Brain microvascular endothelial cell (primary cell): ENCODE measurements around the gene STAP2.
"Not testable (repeated sequence)": the region's sequence is repeated elsewhere in the genome, so short reads cannot be mapped to it uniquely, and the experiment has no call there.

Experiments
- DNase-seq: peaks from one replicate; pipeline ENCODE4 v3.0.0-alpha.2; 2020
- H3K27ac ChIP-seq: fragments of 250-450 bp; sonication (Bioruptor Pico); 2 replicates; pipeline ENCODE4 v1.5.1; 2020; ENCODE audit warnings: mild to moderate bottlenecking, moderate library complexity
- H3K27me3 ChIP-seq: fragments of 250-450 bp; sonication (Bioruptor Pico); replicated peaks from 2 replicates; pipeline ENCODE4 v1.5.1; 2020; ENCODE audit warnings: mild to moderate bottlenecking
- H3K36me3 ChIP-seq: fragments of 250-450 bp; sonication (Bioruptor Pico); replicated peaks from 2 replicates; pipeline ENCODE4 v1.5.1; 2020; ENCODE audit warnings: mild to moderate bottlenecking
- H3K4me3 ChIP-seq: 2 replicates; pipeline ENCODE4 v1.5.1; 2011; ENCODE audit warnings: low read depth, mild to moderate bottlenecking, control low read depth, low read length, moderate library complexity
- in situ Hi-C: cut with HindIII; loops from 2 replicates; pipeline ENCODE4 v1.10.0; 2017; ENCODE audit warnings: low sequenced_read_pairs, low pct_ligation_motif_present
- TF ChIP-seq, protein P1 (sequence below): IDR thresholded peaks from 2 replicates; pipeline ENCODE4 v1.5.1; 2011; ENCODE audit warnings: low read depth, mild to moderate bottlenecking, moderate library complexity, low read length, control low read depth, inconsistent platforms; ENCODE audit errors: missing control alignments

The STAP2 gene

DNA sequence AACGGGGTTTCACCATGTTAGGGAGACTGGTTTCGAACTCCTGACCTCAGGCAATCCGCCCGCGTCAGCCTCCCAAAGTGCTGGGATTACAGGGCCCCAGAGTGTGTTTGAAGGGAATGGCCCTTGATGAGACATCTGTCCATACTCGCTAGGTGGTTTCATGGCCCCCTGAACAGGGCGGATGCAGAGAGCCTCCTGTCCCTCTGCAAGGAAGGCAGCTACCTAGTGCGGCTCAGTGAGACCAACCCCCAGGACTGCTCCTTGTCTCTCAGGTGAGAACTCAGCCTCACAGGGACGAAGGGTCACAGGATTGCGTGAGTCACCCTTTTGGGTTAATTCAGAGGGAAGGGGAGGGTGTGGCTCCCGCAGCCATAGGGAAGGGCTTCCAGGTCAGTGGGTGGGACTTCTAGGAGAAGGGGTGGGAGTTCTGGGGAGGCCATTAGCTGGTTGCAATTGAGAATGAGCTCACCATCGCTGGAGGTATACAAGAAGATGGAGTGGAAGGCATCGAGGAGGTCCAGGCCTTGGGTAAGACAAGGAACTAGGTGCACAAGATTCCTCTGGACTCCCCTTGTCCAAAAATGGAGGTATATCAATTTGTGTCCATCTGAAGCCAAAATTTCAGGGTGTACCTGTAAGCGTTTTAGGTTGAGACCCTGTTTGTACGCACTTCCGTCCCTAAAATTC, 50.4 kb downstream of the STAP2 start:
- no peaks in the 10 kb centered on the region for H3K36me3 ChIP-seq
- DNase-seq = no peak
- H3K27ac ChIP-seq = no peak overlapping the region
- H3K4me3 ChIP-seq = no peak overlapping the region
- TF ChIP-seq, protein P1, sequence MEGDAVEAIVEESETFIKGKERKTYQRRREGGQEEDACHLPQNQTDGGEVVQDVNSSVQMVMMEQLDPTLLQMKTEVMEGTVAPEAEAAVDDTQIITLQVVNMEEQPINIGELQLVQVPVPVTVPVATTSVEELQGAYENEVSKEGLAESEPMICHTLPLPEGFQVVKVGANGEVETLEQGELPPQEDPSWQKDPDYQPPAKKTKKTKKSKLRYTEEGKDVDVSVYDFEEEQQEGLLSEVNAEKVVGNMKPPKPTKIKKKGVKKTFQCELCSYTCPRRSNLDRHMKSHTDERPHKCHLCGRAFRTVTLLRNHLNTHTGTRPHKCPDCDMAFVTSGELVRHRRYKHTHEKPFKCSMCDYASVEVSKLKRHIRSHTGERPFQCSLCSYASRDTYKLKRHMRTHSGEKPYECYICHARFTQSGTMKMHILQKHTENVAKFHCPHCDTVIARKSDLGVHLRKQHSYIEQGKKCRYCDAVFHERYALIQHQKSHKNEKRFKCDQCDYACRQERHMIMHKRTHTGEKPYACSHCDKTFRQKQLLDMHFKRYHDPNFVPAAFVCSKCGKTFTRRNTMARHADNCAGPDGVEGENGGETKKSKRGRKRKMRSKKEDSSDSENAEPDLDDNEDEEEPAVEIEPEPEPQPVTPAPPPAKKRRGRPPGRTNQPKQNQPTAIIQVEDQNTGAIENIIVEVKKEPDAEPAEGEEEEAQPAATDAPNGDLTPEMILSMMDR = no peak
- in situ Hi-C loops = no loop called here
- H3K27me3 ChIP-seq = peaks cover 5% of the 10 kb centered on the region

DNA sequence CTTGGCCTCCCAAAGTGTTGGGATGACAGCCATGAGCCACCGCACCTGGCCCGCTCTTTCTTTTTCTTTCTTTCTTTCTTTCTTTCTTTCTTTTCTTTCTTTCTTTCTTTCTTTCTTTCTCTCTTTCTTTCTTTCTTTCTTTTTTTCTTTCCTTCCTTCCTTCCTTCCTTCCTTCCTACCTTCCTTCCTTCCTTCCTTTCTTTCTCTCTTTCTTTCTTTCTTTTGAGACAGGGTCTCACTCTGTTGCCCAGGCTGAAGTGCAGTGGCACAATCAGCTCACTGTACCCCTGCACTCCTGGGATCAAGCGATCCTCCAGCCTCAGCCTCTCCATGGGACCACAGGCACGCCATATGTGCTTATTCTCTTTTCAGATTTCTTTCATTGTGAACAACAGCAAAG, 52.5 kb downstream of the STAP2 start:
- H3K27ac ChIP-seq, H3K4me3 ChIP-seq, H3K36me3 ChIP-seq, in situ Hi-C loops, DNase-seq: not testable (repeated sequence)
- peaks cover 12% of the 10 kb centered on the region for H3K27me3 ChIP-seq

DNA sequence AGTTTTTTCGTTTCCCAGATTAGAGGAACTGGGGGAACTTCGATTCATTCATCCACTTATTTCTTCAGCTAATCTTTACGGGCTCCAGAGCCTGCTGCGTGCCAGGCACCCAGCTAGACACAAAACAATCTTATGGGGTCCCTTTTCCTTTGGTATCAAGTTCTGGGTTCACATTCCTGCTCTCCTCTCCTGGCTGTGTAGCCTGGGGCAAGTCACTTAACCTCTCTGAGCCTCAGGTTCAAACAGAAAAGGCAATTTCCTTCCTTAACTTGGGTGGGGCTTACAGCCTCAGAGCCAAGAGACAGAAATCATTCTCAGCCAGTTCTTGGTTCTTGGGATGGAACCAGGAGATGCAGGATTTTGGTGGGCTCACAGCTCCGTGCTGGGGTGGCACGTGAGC, 53.7 kb downstream of the STAP2 start:
- peaks cover 23% of the 10 kb centered on the region for H3K27me3 ChIP-seq
- TF ChIP-seq, protein P1 = no peak
- no peaks in the 10 kb centered on the region for H3K36me3 ChIP-seq
- H3K4me3 ChIP-seq = no peak overlapping the region
- H3K27ac ChIP-seq = no peak overlapping the region
- in situ Hi-C loops = no loop called here
- no peak for DNase-seq

DNA sequence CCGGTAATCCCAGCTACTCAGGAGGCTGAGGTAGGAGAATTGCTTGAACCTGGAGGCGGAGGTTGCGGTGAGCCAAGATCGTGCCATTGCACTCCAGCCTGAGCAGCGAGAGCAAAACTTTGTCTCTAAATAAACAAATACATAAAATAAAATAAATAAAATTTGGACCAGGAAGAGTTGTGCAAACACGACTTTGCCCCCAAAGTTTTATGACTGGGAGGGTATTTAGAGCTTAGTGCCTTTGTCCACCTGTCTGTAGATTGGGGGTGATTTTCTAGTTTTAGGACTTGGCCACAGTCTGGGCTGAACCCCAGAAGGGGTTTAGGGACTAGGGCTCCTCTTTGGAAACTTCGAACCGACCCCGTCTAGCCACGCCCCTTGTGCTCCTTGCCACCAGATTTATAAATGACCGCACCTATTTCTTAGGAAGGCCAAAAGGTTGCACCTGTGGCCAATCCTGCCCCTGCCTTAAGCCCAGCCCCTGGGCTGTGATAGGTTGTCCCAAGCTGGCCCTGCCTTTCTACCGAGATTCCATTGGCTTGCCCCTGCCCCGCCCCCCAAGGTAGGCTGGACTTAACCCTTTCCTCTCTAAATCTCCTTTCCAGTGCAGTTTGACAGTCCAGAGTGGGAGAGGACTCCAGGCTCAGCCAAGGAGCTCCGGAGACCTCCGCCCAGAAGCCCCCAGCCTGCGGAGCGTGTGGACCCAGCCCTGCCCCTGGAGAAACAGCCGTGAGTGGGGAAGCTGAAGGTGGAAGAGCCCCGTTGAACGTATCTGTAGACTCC, 54.3 kb downstream of the STAP2 start:
- Histone ChIP-seq H3K4me3 (no peak overlapping the region), H3K36me3 (no peaks in the 10 kb centered on the region), H3K27ac (no peak overlapping the region), H3K27me3 (peaks cover 29% of the 10 kb centered on the region)
- TF ChIP-seq, protein P1 = no peak
- in situ Hi-C loops = no loop called here
- DNase-seq = peak; percentile 9

DNA sequence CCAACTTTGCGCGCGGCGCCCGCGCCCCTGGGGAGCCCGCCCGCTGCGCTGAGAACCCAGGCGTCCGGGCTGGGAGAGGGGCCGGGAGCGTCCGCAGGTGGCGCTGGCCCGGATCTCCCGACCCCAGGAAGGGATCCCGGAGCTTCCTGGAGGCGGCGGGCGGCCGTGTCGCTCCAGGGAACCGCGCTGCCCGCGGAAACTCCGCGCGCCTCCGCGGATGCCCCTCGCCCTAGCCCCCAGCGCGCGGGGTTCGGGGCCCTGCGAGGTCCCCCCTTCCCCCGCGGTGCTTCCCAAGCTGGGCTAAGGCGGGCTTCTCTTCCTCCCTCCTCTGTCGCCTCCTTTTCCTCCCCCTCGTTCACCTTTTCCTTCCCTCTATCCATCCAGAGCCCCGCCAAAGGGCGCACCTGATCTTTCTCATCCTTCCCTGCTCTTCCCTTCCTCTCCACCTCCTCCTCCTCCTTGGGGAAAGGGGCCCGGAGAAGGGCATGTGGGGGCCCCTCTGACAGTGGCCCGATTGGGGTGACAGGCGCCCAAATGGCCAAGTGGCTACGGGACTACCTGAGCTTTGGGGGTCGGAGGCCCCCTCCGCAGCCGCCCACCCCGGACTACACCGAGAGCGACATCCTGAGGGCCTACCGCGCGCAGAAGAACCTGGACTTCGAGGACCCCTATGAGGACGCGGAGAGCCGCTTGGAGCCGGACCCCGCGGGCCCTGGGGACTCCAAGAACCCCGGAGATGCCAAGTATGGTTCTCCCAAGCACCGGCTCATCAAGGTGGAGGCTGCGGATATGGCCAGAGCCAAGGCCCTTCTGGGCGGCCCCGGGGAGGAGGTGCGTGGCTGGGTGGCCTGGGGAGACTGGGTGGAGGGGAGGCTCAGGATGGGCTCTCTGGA, 58.9 kb downstream of the STAP2 start:
- Histone ChIP-seq H3K27ac (no peak overlapping the region), H3K27me3 (peaks cover 39% of the 10 kb centered on the region), H3K36me3 (no peaks in the 10 kb centered on the region), H3K4me3 (no peak overlapping the region)
- TF ChIP-seq, protein P1 = no peak
- in situ Hi-C loops = no loop called here
- no peak for DNase-seq

DNA sequence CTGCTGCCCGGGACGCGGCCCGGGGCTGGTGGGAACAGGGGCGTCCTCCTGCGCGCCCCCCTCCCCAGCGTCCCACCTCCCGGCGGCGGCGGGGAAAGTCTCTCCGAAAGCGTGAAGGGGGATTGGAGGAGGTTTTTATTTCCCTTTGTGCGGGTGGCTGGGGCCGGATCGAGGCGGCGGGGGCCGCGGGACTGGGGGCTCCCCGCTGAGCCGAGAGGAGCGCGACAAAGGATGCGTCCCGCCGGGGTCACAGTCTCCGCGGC, 59.4 kb downstream of the STAP2 start:
- Histone ChIP-seq H3K27ac (no peak overlapping the region), H3K36me3 (no peaks in the 10 kb centered on the region), H3K4me3 (no peak overlapping the region), H3K27me3 (peaks cover 38% of the 10 kb centered on the region)
- in situ Hi-C loops = no loop called here
- TF ChIP-seq, protein P1 = no peak
- DNase-seq = no peak
